Neuronal stem cell (in vitro differentiated cells): ENCODE measurements around the gene AGK.

Experiments used
- DNase-seq: peaks from one replicate; pipeline ENCODE4 v3.0.0-alpha.2; 2013; ENCODE audit warnings: low spot score
- H2AFZ ChIP-seq: one replicate; pipeline ENCODE4 v1.6.1; 2013; ENCODE audit warnings: mild to moderate bottlenecking, low read length, inconsistent platforms
- H2AK5ac ChIP-seq: 2 replicates; pipeline ENCODE4 v1.6.1; 2013; ENCODE audit warnings: low read depth, mild to moderate bottlenecking, inconsistent platforms, low read length, moderate library complexity, mixed read lengths
- H2BK120ac ChIP-seq: 2 replicates; pipeline ENCODE4 v1.6.1; 2013; ENCODE audit warnings: low read depth, mild to moderate bottlenecking, inconsistent platforms, low read length, moderate library complexity, mixed read lengths
- H2BK12ac ChIP-seq: one replicate; pipeline ENCODE4 v1.6.1; 2013; ENCODE audit warnings: low read length, inconsistent platforms
- H2BK15ac ChIP-seq: 2 replicates; pipeline ENCODE4 v1.6.1; 2013; ENCODE audit warnings: mild to moderate bottlenecking, low read length, inconsistent platforms, mixed read lengths
- H2BK5ac ChIP-seq: one replicate; pipeline ENCODE4 v1.6.1; 2013; ENCODE audit warnings: inconsistent platforms, mild to moderate bottlenecking, low read length, moderate library complexity
- H3K14ac ChIP-seq: one replicate; pipeline ENCODE4 v1.6.1; 2013; ENCODE audit warnings: low read length, inconsistent platforms
- H3K18ac ChIP-seq: 2 replicates; pipeline ENCODE4 v1.6.1; 2013; ENCODE audit warnings: low read length, inconsistent platforms
- H3K23ac ChIP-seq: 2 replicates; pipeline ENCODE4 v1.6.1; 2013; ENCODE audit warnings: low read depth, mild to moderate bottlenecking, mixed read lengths, low read length, inconsistent platforms; ENCODE audit not compliant: poor library complexity
- H3K27ac ChIP-seq: replicated peaks from 3 replicates; pipeline ENCODE4 v1.5.1; 2013; ENCODE audit warnings: low read length, inconsistent platforms
- H3K27me3 ChIP-seq, 3 experiments: 2 replicates each; pipeline ENCODE4 v1.6.1; 2013; ENCODE audit warnings: low read length in 3 of 3, mild to moderate bottlenecking in 2 of 3, inconsistent platforms in 1 of 3, low read depth in 1 of 3, mixed read lengths in 1 of 3, moderate library complexity in 1 of 3; ENCODE audit not compliant: control insufficient read depth in 3 of 3, insufficient read depth in 3 of 3
- H3K36me3 ChIP-seq, 2 donors: replicated peaks in 1 of 2; 2 replicates each; pipeline ENCODE4 v1.6.1; 2013; ENCODE audit warnings: low read length in 2 of 2; ENCODE audit not compliant: control insufficient read depth in 2 of 2, insufficient read depth in 2 of 2
- H3K4ac ChIP-seq: 2 replicates; pipeline ENCODE4 v1.6.1; 2013; ENCODE audit warnings: inconsistent platforms, mild to moderate bottlenecking, low read length, moderate library complexity
- H3K4me1 ChIP-seq, 2 donors: 1 replicate in 1 of 2; 2 replicates in 1 of 2; pipeline ENCODE4 v1.6.1; 2013; ENCODE audit warnings: low read length in 2 of 2, low read depth in 1 of 2; ENCODE audit not compliant: control insufficient read depth in 2 of 2, insufficient read depth in 1 of 2
- H3K4me2 ChIP-seq: one replicate; pipeline ENCODE4 v1.6.1; 2013; ENCODE audit warnings: mild to moderate bottlenecking, low read length, inconsistent platforms; ENCODE audit not compliant: insufficient read depth, poor library complexity, severe bottlenecking
- H3K4me3 ChIP-seq, 2 donors: 2 replicates each; pipeline ENCODE4 v1.5.1; 2013; ENCODE audit warnings: low read length in 2 of 2, mild to moderate bottlenecking in 2 of 2, inconsistent platforms in 1 of 2, moderate library complexity in 1 of 2
- H3K79me1 ChIP-seq: one replicate; pipeline ENCODE4 v1.6.1; 2013; ENCODE audit warnings: low read depth, mild to moderate bottlenecking, inconsistent platforms, low read length, moderate library complexity
- H3K9ac ChIP-seq: one replicate; pipeline ENCODE4 v1.6.1; 2013; ENCODE audit warnings: mild to moderate bottlenecking, low read depth, low read length, inconsistent platforms; ENCODE audit not compliant: poor library complexity
- H3K9me3 ChIP-seq, 2 donors: replicated peaks in 1 of 2; 2 replicates each; pipeline versions ENCODE3 to v1.6.1; 2013; ENCODE audit warnings: low read length in 2 of 2, mild to moderate bottlenecking in 2 of 2, inconsistent platforms in 1 of 2, low read depth in 1 of 2, mixed read lengths in 1 of 2, moderate library complexity in 1 of 2; ENCODE audit not compliant: control insufficient read depth in 2 of 2, insufficient read depth in 1 of 2
- H4K8ac ChIP-seq: one replicate; pipeline ENCODE4 v1.6.1; 2013; ENCODE audit warnings: low read depth, mild to moderate bottlenecking, inconsistent platforms, low read length, moderate library complexity
- H4K91ac ChIP-seq: one replicate; pipeline ENCODE4 v1.6.1; 2013; ENCODE audit warnings: low read length, low read depth, mild to moderate bottlenecking, inconsistent platforms; ENCODE audit not compliant: poor library complexity
- WGBS, 2 donors: extraction: QIAGEN DNeasy Blood & Tissue Kit; methylation state at CpG; one replicate each; pipeline ENCODE4 v1.1.7; 2013; ENCODE audit warnings: missing lambda C conversion rate in 2 of 2, mixed read lengths in 1 of 2; ENCODE audit not compliant: insufficient read length in 2 of 2, insufficient replicate concordance in 1 of 2; ENCODE audit errors: extremely low coverage in 2 of 2; 5-methylcytosine and 5-hydroxymethylcytosine counted together

Gene AGK

DNA sequence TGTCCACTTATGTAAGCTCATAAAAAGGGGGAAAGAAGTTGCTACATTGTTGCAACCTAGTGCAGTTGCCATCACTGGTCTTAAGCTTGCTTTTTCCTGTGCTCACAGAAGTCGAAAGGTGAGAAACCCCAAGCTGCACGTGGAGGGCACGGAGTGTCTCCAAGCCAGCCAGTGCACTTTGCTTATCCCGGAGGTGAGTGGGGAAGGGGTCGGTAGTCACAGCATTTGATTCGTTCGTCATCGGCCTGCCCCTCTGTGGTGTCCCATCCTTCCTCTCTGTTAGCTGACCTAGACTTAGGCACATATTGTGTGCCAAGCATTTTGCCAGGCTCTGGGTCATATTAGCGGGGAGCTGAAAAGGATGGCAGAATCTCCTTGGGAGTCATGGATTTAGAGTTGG is 100.2 kb downstream of the AGK start:
- Histone ChIP-seq H2AFZ (no peak overlapping the region), H3K79me1 (no peaks in the 10 kb centered on the region), H2BK120ac (no peak overlapping the region), H2BK5ac (no peak overlapping the region), H3K27ac (no peak overlapping the region), H3K23ac (no peak overlapping the region), H3K9ac (no peak overlapping the region), H3K9me3 (no peaks in the 10 kb centered on the region), H2BK15ac (no peak overlapping the region), H3K4me1 (peaks cover 8 to 21% of the 10 kb centered on the region in 2 donors), H3K4ac (no peak overlapping the region), H4K8ac (no peak overlapping the region), H2BK12ac (no peak overlapping the region), H3K14ac (no peak overlapping the region), H4K91ac (no peak overlapping the region), H3K36me3 (peaks cover 6 to 56% of the 10 kb centered on the region in 2 donors), H3K4me2 (no peak overlapping the region), H3K18ac (no peak overlapping the region), H2AK5ac (no peak overlapping the region), H3K4me3 (no peak overlapping the region), H3K27me3 (no peaks in the 10 kb centered on the region)
- no CpG with 5 or more reads among the region's 9 CpGs for WGBS, 2 donors
- DNase-seq: no peak

DNA sequence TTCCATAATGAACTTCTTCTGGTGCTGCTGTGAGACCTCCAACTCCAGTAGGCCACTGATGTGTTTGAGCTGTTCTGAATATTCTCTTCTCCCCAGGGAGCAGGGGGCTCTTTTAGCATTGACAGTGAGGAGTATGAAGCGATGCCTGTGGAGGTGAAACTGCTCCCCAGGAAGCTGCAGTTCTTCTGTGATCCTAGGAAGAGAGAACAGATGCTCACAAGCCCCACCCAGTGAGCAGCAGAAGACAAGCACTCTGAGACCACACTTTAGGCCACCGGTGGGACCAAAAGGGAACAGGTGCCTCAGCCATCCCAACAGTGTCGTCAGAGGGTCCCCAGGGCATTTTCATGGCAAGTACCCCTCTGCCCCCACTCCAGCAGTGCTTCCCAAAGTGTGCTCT is 101.5 kb downstream of the AGK start:
- H2BK120ac ChIP-seq: no peak overlapping the region
- no peak overlapping the region for H3K9ac ChIP-seq
- no peak for DNase-seq
- H3K14ac ChIP-seq: no peak overlapping the region
- no peak overlapping the region for H3K4ac ChIP-seq
- WGBS, 2 donors: no CpG with 5 or more reads among the region's 3 CpGs
- peak overlapping the region; percentile 30 for H3K27ac ChIP-seq
- no peak overlapping the region for H3K18ac ChIP-seq
- H3K4me3 ChIP-seq: no peak overlapping the region
- no peaks in the 10 kb centered on the region for H3K9me3 ChIP-seq
- H3K4me1 ChIP-seq: peaks cover 8 to 21% of the 10 kb centered on the region in 2 donors
- no peak overlapping the region for H2BK12ac ChIP-seq
- H2BK5ac ChIP-seq: no peak overlapping the region
- H4K8ac ChIP-seq: no peak overlapping the region
- H3K23ac ChIP-seq: no peak overlapping the region
- peaks cover 7 to 63% of the 10 kb centered on the region in 2 donors for H3K36me3 ChIP-seq
- H3K4me2 ChIP-seq: no peak overlapping the region
- no peak overlapping the region for H2AK5ac ChIP-seq
- H4K91ac ChIP-seq: no peak overlapping the region
- H2BK15ac ChIP-seq: no peak overlapping the region
- no peaks in the 10 kb centered on the region for H3K79me1 ChIP-seq
- no peaks in the 10 kb centered on the region for H3K27me3 ChIP-seq
- no peak overlapping the region for H2AFZ ChIP-seq

DNA sequence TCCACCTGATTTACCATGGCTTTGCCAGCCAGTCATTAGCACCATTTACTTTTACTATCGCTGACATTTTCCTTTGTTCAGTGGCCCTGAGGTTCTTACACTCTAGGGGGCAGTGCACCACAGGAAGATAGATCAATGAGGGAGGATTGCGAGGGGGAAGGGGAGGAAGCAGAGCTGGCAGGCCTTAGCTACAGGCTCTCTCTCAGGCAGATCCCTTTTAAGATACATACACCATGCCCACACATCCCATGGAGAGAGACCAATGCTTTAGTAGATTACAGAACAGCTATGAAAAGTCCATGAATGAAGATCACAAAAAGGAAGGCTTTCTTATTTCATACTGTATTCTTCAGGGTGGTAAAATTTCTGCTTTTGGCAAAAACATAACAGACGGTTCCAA is 103.3 kb downstream of the AGK start:
- no peak overlapping the region for H3K4me3 ChIP-seq
- H4K91ac ChIP-seq: no peak overlapping the region
- H3K9ac ChIP-seq: no peak overlapping the region
- no peak overlapping the region for H2BK120ac ChIP-seq
- no peak overlapping the region for H2AK5ac ChIP-seq
- DNase-seq: peak; percentile 55
- no peaks in the 10 kb centered on the region for H3K9me3 ChIP-seq
- no peak overlapping the region for H3K23ac ChIP-seq
- H3K4me2 ChIP-seq: no peak overlapping the region
- no peaks in the 10 kb centered on the region for H3K27me3 ChIP-seq
- peaks cover 11 to 81% of the 10 kb centered on the region in 2 donors for H3K36me3 ChIP-seq
- peak overlapping the region; percentile 26 for H2AFZ ChIP-seq
- H3K18ac ChIP-seq: no peak overlapping the region
- no peaks in the 10 kb centered on the region for H3K79me1 ChIP-seq
- H3K4ac ChIP-seq: no peak overlapping the region
- no peak overlapping the region for H3K27ac ChIP-seq
- WGBS, 2 donors: no CpG with 5 or more reads among the region's 3 CpGs
- H2BK12ac ChIP-seq: no peak overlapping the region
- H2BK15ac ChIP-seq: no peak overlapping the region
- no peak overlapping the region for H2BK5ac ChIP-seq
- H3K14ac ChIP-seq: no peak overlapping the region
- no peak overlapping the region for H4K8ac ChIP-seq
- peaks cover 5 to 7% of the 10 kb centered on the region in 2 donors for H3K4me1 ChIP-seq

DNA sequence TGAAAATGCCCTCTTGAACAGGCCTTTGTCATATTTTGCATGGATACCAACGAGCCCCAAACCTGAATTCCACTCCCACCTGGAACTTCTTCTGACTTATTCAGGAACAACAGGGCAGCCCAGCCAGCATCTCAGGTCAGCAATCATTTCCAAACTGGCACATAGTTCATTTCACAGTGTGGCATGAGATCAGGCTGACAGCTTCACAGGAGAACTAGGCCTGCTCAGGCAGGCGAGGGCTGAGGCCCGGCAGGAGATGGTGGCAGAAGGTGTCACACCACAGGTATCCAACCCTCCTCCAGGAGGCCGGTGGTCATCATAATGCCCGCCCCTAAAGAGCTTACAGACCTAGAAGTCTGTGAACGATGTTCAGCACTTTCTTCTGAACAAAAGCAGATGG is 108.3 kb downstream of the AGK start:
- no peak overlapping the region for H3K4me3 ChIP-seq
- no peak overlapping the region for H2AK5ac ChIP-seq
- no peak overlapping the region for H3K9ac ChIP-seq
- no peak overlapping the region for H2BK12ac ChIP-seq
- H3K27ac ChIP-seq: no peak overlapping the region
- no peak overlapping the region for H4K91ac ChIP-seq
- H3K9me3 ChIP-seq: no peaks in the 10 kb centered on the region
- H3K36me3 ChIP-seq: peaks cover 21 to 94% of the 10 kb centered on the region in 2 donors
- no peak overlapping the region for H2BK15ac ChIP-seq
- H3K18ac ChIP-seq: no peak overlapping the region
- H4K8ac ChIP-seq: no peak overlapping the region
- peaks cover 0 to 1% of the 10 kb centered on the region in 2 donors for H3K4me1 ChIP-seq
- H3K23ac ChIP-seq: no peak overlapping the region
- no peak overlapping the region for H3K4me2 ChIP-seq
- H3K14ac ChIP-seq: no peak overlapping the region
- no peaks in the 10 kb centered on the region for H3K27me3 ChIP-seq
- DNase-seq: no peak
- no peak overlapping the region for H3K4ac ChIP-seq
- no peak overlapping the region for H2AFZ ChIP-seq
- no peak overlapping the region for H2BK120ac ChIP-seq
- H2BK5ac ChIP-seq: no peak overlapping the region
- H3K79me1 ChIP-seq: no peaks in the 10 kb centered on the region
- WGBS, 2 donors: no CpG with 5 or more reads among the region's 6 CpGs
